Stomach (tissue), 4 donors: ENCODE measurements around the gene GPR176.

ENCODE experiments used
- EP300 ChIP-seq: sonication (generic); formaldehyde crosslinking; IDR thresholded peaks from one replicate; pipeline ENCODE4 v1.6.1; 2017; ENCODE audit warnings: antibody characterized with exemption
- POLR2A ChIP-seq, 4 donors: fragments of 450-650 bp; IDR thresholded peaks; one replicate each; pipeline ENCODE4 v1.6.1; 2016; ENCODE audit warnings: antibody characterized with exemption in 4 of 4, control low read depth in 2 of 4, mild to moderate bottlenecking in 1 of 4, moderate library complexity in 1 of 4
- POLR2AphosphoS5 ChIP-seq, 3 donors: sonication (generic); formaldehyde crosslinking; IDR thresholded peaks; one replicate each; pipeline ENCODE4 v1.6.1; 2016; ENCODE audit warnings: antibody characterized with exemption in 3 of 3
- TF ChIP-seq, protein P1 (sequence below), 7 experiments: fragments of 450-650 bp in 4 of 7; fragments of 200-600 bp in 3 of 7; sonication (generic) in 3 of 7; IDR thresholded peaks; one replicate each; pipeline ENCODE4 v1.5.1; 2016 to 2019; ENCODE audit warnings: antibody characterized with exemption in 7 of 7, control low read depth in 2 of 7, mild to moderate bottlenecking in 1 of 7

- TF ChIP-seq POLR2AphosphoS5 (IDR thresholded peaks at IDR 0.05): no peak
- TF ChIP-seq, protein P1, sequence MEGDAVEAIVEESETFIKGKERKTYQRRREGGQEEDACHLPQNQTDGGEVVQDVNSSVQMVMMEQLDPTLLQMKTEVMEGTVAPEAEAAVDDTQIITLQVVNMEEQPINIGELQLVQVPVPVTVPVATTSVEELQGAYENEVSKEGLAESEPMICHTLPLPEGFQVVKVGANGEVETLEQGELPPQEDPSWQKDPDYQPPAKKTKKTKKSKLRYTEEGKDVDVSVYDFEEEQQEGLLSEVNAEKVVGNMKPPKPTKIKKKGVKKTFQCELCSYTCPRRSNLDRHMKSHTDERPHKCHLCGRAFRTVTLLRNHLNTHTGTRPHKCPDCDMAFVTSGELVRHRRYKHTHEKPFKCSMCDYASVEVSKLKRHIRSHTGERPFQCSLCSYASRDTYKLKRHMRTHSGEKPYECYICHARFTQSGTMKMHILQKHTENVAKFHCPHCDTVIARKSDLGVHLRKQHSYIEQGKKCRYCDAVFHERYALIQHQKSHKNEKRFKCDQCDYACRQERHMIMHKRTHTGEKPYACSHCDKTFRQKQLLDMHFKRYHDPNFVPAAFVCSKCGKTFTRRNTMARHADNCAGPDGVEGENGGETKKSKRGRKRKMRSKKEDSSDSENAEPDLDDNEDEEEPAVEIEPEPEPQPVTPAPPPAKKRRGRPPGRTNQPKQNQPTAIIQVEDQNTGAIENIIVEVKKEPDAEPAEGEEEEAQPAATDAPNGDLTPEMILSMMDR (IDR thresholded peaks at IDR 0.05): no peak
- no peak for TF ChIP-seq POLR2A (IDR thresholded peaks at IDR 0.05)
- TF ChIP-seq EP300: no peak
Measured at GRCh38 chr15:39888809-39889208, 31.3 kb downstream of the GPR176 start.
